CD8-positive, alpha-beta memory T cell (primary cell): ENCODE results near the gene ACSL4. TPM values are rescaled to one million over a fixed set of nuclear protein-coding genes. Genes with fewer than 3 reads are reported as not detected.
"Not testable (repeated sequence)": the region's sequence is repeated elsewhere in the genome, so short reads cannot be mapped to it uniquely, and the experiment has no call there.

ENCODE experiments used
- CTCF ChIA-PET: fragments of 350-600 bp; sonication (Branson Sonifier 250); formaldehyde crosslinking; loops from one replicate; lab custom pipeline; 2021; ENCODE audit warnings: antibody characterized with exemption; lab: Charles Lee
- POLR2A ChIA-PET: fragments of 350-600 bp; sonication (Branson Sonifier 250); formaldehyde crosslinking; loops from one replicate; lab custom pipeline; 2021; ENCODE audit warnings: antibody characterized with exemption; lab: Charles Lee
- DNase-seq, 5 donors: peaks; one replicate each; pipeline versions ENCODE4 v3.0.0 to v3.0.0-alpha.2; 2020 to 2022; ENCODE audit warnings: mixed read lengths in 1 of 5
- H3K27ac ChIP-seq: one replicate; pipeline ENCODE4 v1.7.0; 2013; ENCODE audit warnings: low read depth, mild to moderate bottlenecking, low read length, moderate library complexity
- H3K27me3 ChIP-seq: 2 replicates; pipeline ENCODE4 v1.7.0; 2013; ENCODE audit warnings: low read length, mild to moderate bottlenecking; ENCODE audit not compliant: insufficient read depth, poor library complexity, severe bottlenecking
- H3K36me3 ChIP-seq: 2 replicates; pipeline ENCODE4 v1.7.0; 2013; ENCODE audit warnings: mild to moderate bottlenecking, low read length, moderate library complexity; ENCODE audit not compliant: insufficient read depth
- H3K4me1 ChIP-seq: 2 replicates; pipeline ENCODE4 v1.7.0; 2013; ENCODE audit warnings: mild to moderate bottlenecking, low read length, moderate library complexity; ENCODE audit not compliant: insufficient read depth
- H3K4me3 ChIP-seq: 2 replicates; pipeline ENCODE4 v1.7.0; 2013; ENCODE audit warnings: mild to moderate bottlenecking, low read length
- H3K9me3 ChIP-seq: 2 replicates; pipeline ENCODE4 v1.7.0; 2013; ENCODE audit warnings: mild to moderate bottlenecking, low read length
- H3K27ac Mint-ChIP-seq, 8 donors: one replicate each; pipeline ENCODE4 v1.8.0; 2020 to 2021; ENCODE audit warnings: mixed read lengths in 8 of 8, mild to moderate bottlenecking in 6 of 8, inconsistent platforms in 3 of 8, moderate library complexity in 3 of 8
- H3K27me3 Mint-ChIP-seq, 2 donors: one replicate each; pipeline ENCODE4 v1.8.0; 2020 to 2021; ENCODE audit warnings: mixed read lengths in 2 of 2, mild to moderate bottlenecking in 1 of 2, moderate library complexity in 1 of 2
- H3K36me3 Mint-ChIP-seq, 3 donors: one replicate each; pipeline ENCODE4 v1.8.0; 2020 to 2021; ENCODE audit warnings: mixed read lengths in 3 of 3, inconsistent platforms in 1 of 3, mild to moderate bottlenecking in 1 of 3
- H3K4me1 Mint-ChIP-seq, 3 donors: one replicate each; pipeline ENCODE4 v1.8.0; 2020 to 2021; ENCODE audit warnings: mixed read lengths in 3 of 3, inconsistent platforms in 1 of 3, mild to moderate bottlenecking in 1 of 3
- H3K4me3 Mint-ChIP-seq, 7 donors: one replicate each; pipeline ENCODE4 v1.8.0; 2020 to 2021; ENCODE audit warnings: mixed read lengths in 7 of 7, mild to moderate bottlenecking in 6 of 7, moderate library complexity in 4 of 7, inconsistent platforms in 2 of 7
- H3K9me3 Mint-ChIP-seq, 5 donors: one replicate each; pipeline ENCODE4 v1.8.0; 2020 to 2022; ENCODE audit warnings: mixed read lengths in 5 of 5, mild to moderate bottlenecking in 3 of 5, moderate library complexity in 2 of 5, inconsistent platforms in 1 of 5
- polyA plus RNA-seq: library from polyadenylated mRNA; unstranded; fragments of 300-500 nt; fragmentation: Illumina TruSeq; gene quantifications from one replicate; pipeline ENCODE4 v1.2.3, GENCODE V29; 2021
- total RNA-seq, 2 experiments: library from RNA; stranded (reverse); gene quantifications; one replicate each; pipeline ENCODE4 v1.2.3, GENCODE V29; 2021

Gene ACSL4
- total and polyA plus RNA-seq, 3 experiments from 2014 or later: 12.7 to 72.4 (median 69.6) TPM

- Mint-ChIP-seq H3K4me1 (peaks cover 0 to 2% (median 0%) of the 10 kb centered on the region in 3 donors), H3K4me3 (no peak overlapping the region), H3K27ac (peak overlapping the region in 1 of 8 donors; percentile 75), H3K36me3 (peaks cover 13 to 76% (median 14%) of the 10 kb centered on the region in 3 donors), H3K27me3 (peaks cover 0 to 2% of the 10 kb centered on the region in 2 donors), H3K9me3 (peaks cover 0 to 4% (median 3%) of the 10 kb centered on the region in 5 donors)
- Histone ChIP-seq H3K9me3 (no peaks in the 10 kb centered on the region), H3K4me3 (no peak overlapping the region), H3K36me3 (peaks cover 6% of the 10 kb centered on the region), H3K4me1 (no peaks in the 10 kb centered on the region), H3K27me3 (no peaks in the 10 kb centered on the region), H3K27ac (no peak overlapping the region)
- ChIA-PET CTCF (no interaction called here), POLR2A (no interaction called here)
- no peak for DNase-seq
Measured at GRCh38 chrX:109660435-109661143, 72.5 kb downstream of the ACSL4 start.

GRCh38 chrX:109658391-109658790 lies 74.7 kb downstream of the ACSL4 start:
- no peaks in the 10 kb centered on the region for H3K27me3 ChIP-seq
- no peaks in the 10 kb centered on the region for H3K4me1 ChIP-seq
- no peak for DNase-seq
- H3K9me3 Mint-ChIP-seq: peaks cover 0 to 4% (median 3%) of the 10 kb centered on the region in 5 donors
- H3K9me3 ChIP-seq: no peaks in the 10 kb centered on the region
- no peak overlapping the region for H3K4me3 ChIP-seq
- H3K36me3 ChIP-seq: peaks cover 6% of the 10 kb centered on the region
- ChIA-PET CTCF (no interaction called here), POLR2A (no interaction called here)
- H3K27ac Mint-ChIP-seq: no peak overlapping the region
- H3K4me3 Mint-ChIP-seq: no peak overlapping the region
- peaks cover 0 to 2% of the 10 kb centered on the region in 2 donors for H3K27me3 Mint-ChIP-seq
- H3K27ac ChIP-seq: no peak overlapping the region
- H3K4me1 Mint-ChIP-seq: peaks cover 0 to 2% (median 0%) of the 10 kb centered on the region in 3 donors
- peaks cover 13 to 74% (median 13%) of the 10 kb centered on the region in 3 donors for H3K36me3 Mint-ChIP-seq

GRCh38 chrX:109657364-109657763 lies 75.7 kb downstream of the ACSL4 start:
- H3K4me1 ChIP-seq, DNase-seq, H3K27me3 Mint-ChIP-seq, H3K27ac ChIP-seq, H3K27me3 ChIP-seq, POLR2A ChIA-PET, H3K27ac Mint-ChIP-seq, H3K9me3 Mint-ChIP-seq, H3K9me3 ChIP-seq, H3K4me3 Mint-ChIP-seq, H3K4me3 ChIP-seq, H3K4me1 Mint-ChIP-seq, H3K36me3 ChIP-seq, CTCF ChIA-PET: not testable (repeated sequence)
- H3K36me3 Mint-ChIP-seq: peaks cover 13 to 65% (median 13%) of the 10 kb centered on the region in 3 donors

GRCh38 chrX:109656774-109657173 lies 76.3 kb downstream of the ACSL4 start:
- ChIA-PET POLR2A (no interaction called here), CTCF (no interaction called here)
- peaks cover 0 to 2% (median 0%) of the 10 kb centered on the region in 3 donors for H3K4me1 Mint-ChIP-seq
- no peaks in the 10 kb centered on the region for H3K4me1 ChIP-seq
- H3K27me3 ChIP-seq: no peaks in the 10 kb centered on the region
- peaks cover 13 to 63% (median 13%) of the 10 kb centered on the region in 3 donors for H3K36me3 Mint-ChIP-seq
- no peak overlapping the region for H3K27ac ChIP-seq
- no peaks in the 10 kb centered on the region for H3K9me3 ChIP-seq
- H3K4me3 ChIP-seq: no peak overlapping the region
- H3K9me3 Mint-ChIP-seq: peaks cover 0 to 4% (median 3%) of the 10 kb centered on the region in 5 donors
- H3K27me3 Mint-ChIP-seq: peaks cover 0 to 2% of the 10 kb centered on the region in 2 donors
- H3K36me3 ChIP-seq: peaks cover 6% of the 10 kb centered on the region
- no peak overlapping the region for H3K4me3 Mint-ChIP-seq
- H3K27ac Mint-ChIP-seq: no peak overlapping the region
- no peak for DNase-seq

- Mint-ChIP-seq H3K9me3 (peaks cover 0 to 4% (median 3%) of the 10 kb centered on the region in 5 donors), H3K4me1 (peaks cover 0 to 2% (median 0%) of the 10 kb centered on the region in 3 donors), H3K27me3 (peaks cover 0 to 2% of the 10 kb centered on the region in 2 donors), H3K4me3 (no peak overlapping the region), H3K36me3 (peaks cover 13 to 59% (median 13%) of the 10 kb centered on the region in 3 donors), H3K27ac (no peak overlapping the region)
- no peaks in the 10 kb centered on the region for H3K9me3 ChIP-seq
- H3K36me3 ChIP-seq: peaks cover 6% of the 10 kb centered on the region
- POLR2A ChIA-PET: no interaction called here
- no peak for DNase-seq
- no peak overlapping the region for H3K4me3 ChIP-seq
- CTCF ChIA-PET: no interaction called here
- H3K4me1 ChIP-seq: no peaks in the 10 kb centered on the region
- no peak overlapping the region for H3K27ac ChIP-seq
- no peaks in the 10 kb centered on the region for H3K27me3 ChIP-seq
Measured at GRCh38 chrX:109655502-109656201, 77.4 kb downstream of the ACSL4 start.

- H3K27ac ChIP-seq: no peak overlapping the region
- H3K27ac Mint-ChIP-seq: peak overlapping the region in 1 of 8 donors; percentile 47
- no peaks in the 10 kb centered on the region for H3K9me3 ChIP-seq
- peaks cover 0 to 4% (median 3%) of the 10 kb centered on the region in 5 donors for H3K9me3 Mint-ChIP-seq
- ChIA-PET CTCF (no interaction called here), POLR2A (no interaction called here)
- H3K4me3 Mint-ChIP-seq: no peak overlapping the region
- peaks cover 6% of the 10 kb centered on the region for H3K36me3 ChIP-seq
- H3K4me1 ChIP-seq: no peaks in the 10 kb centered on the region
- no peak overlapping the region for H3K4me3 ChIP-seq
- peaks cover 0 to 2% of the 10 kb centered on the region in 2 donors for H3K27me3 Mint-ChIP-seq
- DNase-seq: no peak
- peaks cover 13 to 49% (median 13%) of the 10 kb centered on the region in 3 donors for H3K36me3 Mint-ChIP-seq
- H3K4me1 Mint-ChIP-seq: peaks cover 0 to 2% (median 0%) of the 10 kb centered on the region in 3 donors
- no peaks in the 10 kb centered on the region for H3K27me3 ChIP-seq
Measured at GRCh38 chrX:109654516-109655109, 78.4 kb downstream of the ACSL4 start.

- H3K27ac ChIP-seq, H3K4me3 Mint-ChIP-seq, H3K9me3 Mint-ChIP-seq, DNase-seq, H3K27me3 ChIP-seq, CTCF ChIA-PET, H3K4me1 ChIP-seq, H3K4me1 Mint-ChIP-seq, H3K9me3 ChIP-seq, H3K4me3 ChIP-seq, H3K36me3 ChIP-seq, POLR2A ChIA-PET, H3K27me3 Mint-ChIP-seq: not testable (repeated sequence)
- H3K27ac Mint-ChIP-seq: peak overlapping the region in 2 of 8 donors; percentile 17 to 42
- H3K36me3 Mint-ChIP-seq: peaks cover 0 to 14% (median 0%) of the 10 kb centered on the region in 3 donors
Measured at GRCh38 chrX:109644671-109645070, 88.4 kb downstream of the ACSL4 start.

GRCh38 chrX:109643687-109644086 lies 89.4 kb downstream of the ACSL4 start:
- no peak for DNase-seq
- H3K9me3 ChIP-seq: no peaks in the 10 kb centered on the region
- H3K27me3 ChIP-seq: no peaks in the 10 kb centered on the region
- Mint-ChIP-seq H3K27me3 (peaks cover 0 to 4% of the 10 kb centered on the region in 2 donors), H3K9me3 (no peaks in the 10 kb centered on the region), H3K36me3 (peaks cover 0 to 19% (median 2%) of the 10 kb centered on the region in 3 donors), H3K4me3 (no peak overlapping the region), H3K4me1 (peaks cover 0 to 7% (median 3%) of the 10 kb centered on the region in 3 donors), H3K27ac (peak overlapping the region in 1 of 8 donors; percentile 26)
- no peak overlapping the region for H3K4me3 ChIP-seq
- ChIA-PET POLR2A (no interaction called here), CTCF (no interaction called here)
- H3K27ac ChIP-seq: no peak overlapping the region
- H3K4me1 ChIP-seq: no peaks in the 10 kb centered on the region
- H3K36me3 ChIP-seq: no peaks in the 10 kb centered on the region
